ENCODE data around the gene ZFP82.

Gene ZFP82
- 6.6 to 21.4 (median 13.1) reads per million in 3 experiments for total RNA-seq

- DNase-seq = peak; percentile 71
Observed at GRCh38 chr19:36418287-36419001, at the start of gene ZFP82. TSS of gene ZFP82 (minus strand) at chr19:36418644. CDS start at chr19:36409789, 8,855 bp downstream.

- DNase-seq = no peak
Observed at GRCh38 chr19:36460046-36460445, 41.6 kb upstream of the ZFP82 start.

GRCh38 chr19:36456831-36457230 is 38.4 kb upstream of the ZFP82 start:
- no peak for DNase-seq

GRCh38 chr19:36449059-36449670 is 30.7 kb upstream of the ZFP82 start:
- DNase-seq = no peak

- no peak for DNase-seq
Observed at GRCh38 chr19:36441339-36441738, 22.9 kb upstream of the ZFP82 start.

- no peak for DNase-seq
Observed at GRCh38 chr19:36436531-36436930, 18.1 kb upstream of the ZFP82 start.

GRCh38 chr19:36423925-36424324 is 5.5 kb upstream of the ZFP82 start:
- no peak for DNase-seq

GRCh38 chr19:36421749-36422481 is 3.5 kb upstream of the ZFP82 start:
- no peak for DNase-seq

- DNase-seq = no peak
Observed at GRCh38 chr19:36420961-36421748, 2.7 kb upstream of the ZFP82 start.

- DNase-seq = no peak
Observed at GRCh38 chr19:36417752-36418286, 625 bp downstream of the ZFP82 start.

- no peak for DNase-seq
Observed at GRCh38 chr19:36409841-36410240, 8.6 kb downstream of the ZFP82 start.

- no peak for DNase-seq
Observed at GRCh38 chr19:36408101-36408500, 10.3 kb downstream of the ZFP82 start.

GRCh38 chr19:36404498-36404897 is 13.9 kb downstream of the ZFP82 start:
- no peak for DNase-seq

- DNase-seq = no peak
Observed at GRCh38 chr19:36401475-36401874, 17.0 kb downstream of the ZFP82 start.

GRCh38 chr19:36398571-36398970 is 19.9 kb downstream of the ZFP82 start:
- DNase-seq = no peak

- DNase-seq = no peak
Observed at GRCh38 chr19:36392916-36393673, 25.3 kb downstream of the ZFP82 start.

- DNase-seq = no peak
Observed at GRCh38 chr19:36379510-36379819, 39.0 kb downstream of the ZFP82 start.

GRCh38 chr19:36378625-36379509 is 39.6 kb downstream of the ZFP82 start, which contains the start of gene ZFP14:
TSS of gene ZFP14 (minus strand) at chr19:36379201. CDS start at chr19:36367892, 11,309 bp downstream.
- DNase-seq = peak; percentile 94

GRCh38 chr19:36377541-36378178 is 40.8 kb downstream of the ZFP82 start:
- no peak for DNase-seq

- no peak for DNase-seq
Observed at GRCh38 chr19:36373638-36374156, 44.7 kb downstream of the ZFP82 start.
